ENCODE results near the gene C20orf204.

The C20orf204 gene

DNA sequence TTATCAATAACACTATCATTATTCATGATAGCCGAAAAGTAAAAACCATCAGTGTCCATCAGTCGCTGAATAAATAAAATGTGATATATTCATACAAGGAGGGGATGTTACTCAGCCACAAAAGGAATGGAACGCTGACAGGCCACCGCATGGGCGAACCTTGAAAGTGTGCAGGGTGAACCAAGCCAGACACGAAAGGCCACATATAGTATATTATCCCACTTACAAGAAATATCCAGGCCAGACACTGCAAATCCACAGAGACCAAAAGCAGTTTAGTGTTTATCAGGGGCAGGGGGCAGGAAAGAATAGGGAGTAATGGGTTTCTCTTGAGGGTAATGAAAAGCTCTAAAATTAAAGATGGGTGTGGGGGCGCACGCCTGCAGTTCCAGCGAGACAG, 7.8 kb downstream of the C20orf204 start:
- H3K27me3 ChIP-seq = peaks cover 3 to 96% of the 10 kb centered on the region in 2 donors
- intact Hi-C loops (cut with DNase I; ENCODE audit: low total_unique reads) = no loop called here

DNA sequence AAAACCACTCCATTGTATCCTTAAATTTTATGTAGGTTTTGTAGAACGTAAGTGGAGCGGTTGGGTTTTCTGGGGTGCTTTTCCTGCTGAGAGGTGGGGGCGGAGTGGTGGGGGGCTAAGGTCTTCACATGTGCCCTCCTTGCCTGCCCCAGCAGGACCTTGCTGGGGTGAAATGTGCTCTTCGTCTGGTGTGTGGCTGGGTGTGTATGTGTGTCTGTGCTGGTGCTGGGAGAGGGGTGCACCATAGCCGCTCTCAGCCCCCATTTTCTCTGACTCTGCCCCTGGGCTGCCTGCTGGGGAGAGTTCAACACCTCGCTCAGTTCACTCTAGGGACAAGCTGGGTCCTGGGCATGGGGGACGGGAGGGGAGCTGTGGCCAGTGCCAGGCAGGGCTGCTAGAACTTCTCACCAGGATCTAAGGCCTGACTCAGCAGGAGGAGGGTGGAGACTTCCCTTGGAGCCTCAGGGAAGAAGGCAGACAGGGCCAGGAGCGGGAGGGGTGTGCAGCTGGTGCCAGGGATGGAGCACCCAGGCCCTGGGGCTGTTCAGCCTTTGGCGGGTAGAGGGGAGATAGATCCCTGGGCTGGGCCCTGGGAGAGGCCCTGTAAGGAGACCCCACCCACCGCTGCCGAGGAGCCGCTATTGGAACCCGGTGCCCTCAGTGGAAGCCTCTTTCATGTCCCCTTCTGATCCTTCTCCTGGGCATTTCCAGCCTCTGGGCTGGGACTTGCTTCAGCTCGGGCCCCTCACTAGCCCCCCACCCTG, 8.7 kb downstream of the C20orf204 start:
- TF ChIP-seq, protein P1, sequence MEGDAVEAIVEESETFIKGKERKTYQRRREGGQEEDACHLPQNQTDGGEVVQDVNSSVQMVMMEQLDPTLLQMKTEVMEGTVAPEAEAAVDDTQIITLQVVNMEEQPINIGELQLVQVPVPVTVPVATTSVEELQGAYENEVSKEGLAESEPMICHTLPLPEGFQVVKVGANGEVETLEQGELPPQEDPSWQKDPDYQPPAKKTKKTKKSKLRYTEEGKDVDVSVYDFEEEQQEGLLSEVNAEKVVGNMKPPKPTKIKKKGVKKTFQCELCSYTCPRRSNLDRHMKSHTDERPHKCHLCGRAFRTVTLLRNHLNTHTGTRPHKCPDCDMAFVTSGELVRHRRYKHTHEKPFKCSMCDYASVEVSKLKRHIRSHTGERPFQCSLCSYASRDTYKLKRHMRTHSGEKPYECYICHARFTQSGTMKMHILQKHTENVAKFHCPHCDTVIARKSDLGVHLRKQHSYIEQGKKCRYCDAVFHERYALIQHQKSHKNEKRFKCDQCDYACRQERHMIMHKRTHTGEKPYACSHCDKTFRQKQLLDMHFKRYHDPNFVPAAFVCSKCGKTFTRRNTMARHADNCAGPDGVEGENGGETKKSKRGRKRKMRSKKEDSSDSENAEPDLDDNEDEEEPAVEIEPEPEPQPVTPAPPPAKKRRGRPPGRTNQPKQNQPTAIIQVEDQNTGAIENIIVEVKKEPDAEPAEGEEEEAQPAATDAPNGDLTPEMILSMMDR (IDR thresholded peaks at IDR 0.05) = no peak

More for the DNA sequence above, 7.8 kb downstream of the C20orf204 start:
- H3K27ac ChIP-seq = no peak overlapping the region
- H3K4me1 ChIP-seq = peaks cover 0 to 35% (median 22%) of the 10 kb centered on the region in 4 donors
- no peaks in the 10 kb centered on the region for H3K9me3 ChIP-seq
- H3K4me3 ChIP-seq = no peak overlapping the region
- no peaks in the 10 kb centered on the region for H3K36me3 ChIP-seq
- TF ChIP-seq, protein P1 (IDR thresholded peaks at IDR 0.05) = no peak
- no peak for DNase-seq

GRCh38 chr20:64045346-64046011, 9.5 kb downstream of the C20orf204 start:
- H3K27me3 ChIP-seq = peaks cover 9 to 94% of the 10 kb centered on the region in 2 donors
- no peak overlapping the region for H3K4me3 ChIP-seq
- no peaks in the 10 kb centered on the region for H3K9me3 ChIP-seq
- TF ChIP-seq, protein P1 (IDR thresholded peaks at IDR 0.05) = no peak
- no peak overlapping the region for H3K27ac ChIP-seq
- intact Hi-C loops (cut with DNase I; ENCODE audit: low total_unique reads) = no loop called here
- DNase-seq = no peak
- peaks cover 0 to 37% (median 25%) of the 10 kb centered on the region in 4 donors for H3K4me1 ChIP-seq
- no peaks in the 10 kb centered on the region for H3K36me3 ChIP-seq

More for the DNA sequence above, 8.7 kb downstream of the C20orf204 start:
- no peak for DNase-seq
- H3K27ac ChIP-seq = no peak overlapping the region
- no peaks in the 10 kb centered on the region for H3K36me3 ChIP-seq
- H3K27me3 ChIP-seq = peaks cover 4 to 94% of the 10 kb centered on the region in 2 donors
- H3K4me3 ChIP-seq = no peak overlapping the region
- intact Hi-C loops (cut with DNase I; ENCODE audit: low total_unique reads) = no loop called here
- peaks cover 0 to 33% (median 22%) of the 10 kb centered on the region in 4 donors for H3K4me1 ChIP-seq
- no peaks in the 10 kb centered on the region for H3K9me3 ChIP-seq

- peaks cover 9 to 94% of the 10 kb centered on the region in 2 donors for H3K27me3 ChIP-seq
- intact Hi-C loops (cut with DNase I; ENCODE audit: low total_unique reads) = no loop called here
- no peaks in the 10 kb centered on the region for H3K36me3 ChIP-seq
- no peaks in the 10 kb centered on the region for H3K9me3 ChIP-seq
- no peak for DNase-seq
- no peak overlapping the region for H3K27ac ChIP-seq
- H3K4me1 ChIP-seq = peaks cover 0 to 29% (median 19%) of the 10 kb centered on the region in 4 donors
- peak overlapping the region; percentile 23 to 39 for H3K4me3 ChIP-seq
- TF ChIP-seq, protein P1 (IDR thresholded peaks at IDR 0.05) = no peak
These were observed 11.0 kb downstream of the C20orf204 start for GRCh38 chr20:64047046-64047389.

DNA sequence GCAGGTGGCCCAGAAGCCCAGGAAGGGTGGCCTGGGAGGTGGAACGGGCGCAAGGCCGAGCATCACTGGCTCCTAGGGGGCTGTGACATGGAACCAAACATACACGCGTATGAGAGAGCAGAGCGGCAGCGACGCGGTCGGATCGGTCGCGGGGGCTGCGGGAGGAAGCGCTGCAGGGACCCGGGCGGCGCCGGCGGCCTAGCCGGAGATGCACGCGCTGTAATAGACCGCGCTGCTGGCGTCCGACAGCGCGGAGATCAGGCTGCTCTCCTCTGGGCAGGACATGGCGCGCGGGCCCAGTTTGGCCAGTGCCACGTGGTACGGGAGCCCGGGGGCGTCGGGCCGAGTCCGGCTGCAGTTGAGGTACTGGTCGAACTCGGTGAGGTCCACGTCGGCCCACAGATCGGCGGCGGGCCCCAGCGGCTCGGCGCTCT, 12.0 kb downstream of the C20orf204 start:
- Histone ChIP-seq H3K4me1 (peaks cover 0 to 24% (median 14%) of the 10 kb centered on the region in 4 donors), H3K27ac (no peak overlapping the region), H3K4me3 (peak overlapping the region; percentile 32 to 39), H3K9me3 (no peaks in the 10 kb centered on the region), H3K27me3 (peaks cover 5 to 96% of the 10 kb centered on the region in 2 donors), H3K36me3 (no peaks in the 10 kb centered on the region)
- DNase-seq = no peak
- intact Hi-C loops (cut with DNase I; ENCODE audit: low total_unique reads) = no loop called here
- TF ChIP-seq, protein P1 (IDR thresholded peaks at IDR 0.05) = no peak
